H9 (cell line): ENCODE results near the gene DCST1. TPM values are rescaled to one million over a fixed set of nuclear protein-coding genes. Genes with fewer than 3 reads are reported as not detected.

Experiments used
- DNase-seq: peaks from one replicate; pipeline ENCODE4 v3.0.0-alpha.2; 2017
- H2AFZ ChIP-seq: one replicate; pipeline ENCODE4 v1.6.1; 2013; ENCODE audit warnings: mild to moderate bottlenecking, low read length, control low read depth, moderate library complexity
- H2AK5ac ChIP-seq: 2 replicates; pipeline ENCODE4 v1.6.1; 2013; ENCODE audit warnings: low read length, control low read depth, mixed read lengths; ENCODE audit not compliant: insufficient read length
- H2BK120ac ChIP-seq: one replicate; pipeline ENCODE4 v1.6.1; 2013; ENCODE audit warnings: low read depth, mild to moderate bottlenecking, low read length, control low read depth, inconsistent platforms; ENCODE audit not compliant: poor library complexity, severe bottlenecking
- H2BK12ac ChIP-seq: 2 replicates; pipeline ENCODE4 v1.6.1; 2013; ENCODE audit warnings: low read length, control low read depth, mixed read lengths, low read depth; ENCODE audit not compliant: insufficient read length
- H2BK15ac ChIP-seq: 2 replicates; pipeline ENCODE4 v1.6.1; 2013; ENCODE audit warnings: low read depth, low read length, control low read depth
- H2BK20ac ChIP-seq: one replicate; pipeline ENCODE4 v1.6.1; 2013; ENCODE audit warnings: low read depth, mild to moderate bottlenecking, low read length, control low read depth, inconsistent platforms; ENCODE audit not compliant: poor library complexity, severe bottlenecking
- H2BK5ac ChIP-seq: 2 replicates; pipeline ENCODE4 v1.6.1; 2013; ENCODE audit warnings: low read length, control low read depth, mixed read lengths; ENCODE audit not compliant: insufficient read length
- H3K14ac ChIP-seq: 2 replicates; pipeline ENCODE4 v1.6.1; 2013; ENCODE audit warnings: low read length, control low read depth; ENCODE audit not compliant: insufficient read depth
- H3K18ac ChIP-seq: 2 replicates; pipeline ENCODE4 v1.6.1; 2013; ENCODE audit warnings: low read depth, mild to moderate bottlenecking, mixed read lengths, low read length, control low read depth; ENCODE audit not compliant: insufficient read length
- H3K23ac ChIP-seq: 2 replicates; pipeline ENCODE4 v1.6.1; 2013; ENCODE audit warnings: low read length, control low read depth, mixed read lengths, low read depth; ENCODE audit not compliant: insufficient read length
- H3K23me2 ChIP-seq: 2 replicates; pipeline ENCODE4 v1.6.1; 2013; ENCODE audit warnings: low read depth, mild to moderate bottlenecking, mixed read lengths, low read length, control low read depth; ENCODE audit not compliant: insufficient read length, poor library complexity, severe bottlenecking
- H3K27ac ChIP-seq: 2 replicates; pipeline ENCODE4 v1.5.1; 2013; ENCODE audit warnings: low read length, control low read depth, mixed read lengths, low read depth; ENCODE audit not compliant: insufficient read length
- H3K27me3 ChIP-seq: 2 replicates; pipeline ENCODE4 v1.6.1; 2013; ENCODE audit warnings: low read length, control low read depth, inconsistent platforms; ENCODE audit not compliant: insufficient read depth
- H3K4ac ChIP-seq: 2 replicates; pipeline ENCODE4 v1.6.1; 2013; ENCODE audit warnings: low read depth, mild to moderate bottlenecking, control low read depth, inconsistent platforms, low read length, moderate library complexity
- H3K4me1 ChIP-seq: 2 replicates; pipeline ENCODE4 v1.6.1; 2013; ENCODE audit warnings: low read length, control low read depth, inconsistent platforms; ENCODE audit not compliant: insufficient read depth
- H3K4me2 ChIP-seq: 2 replicates; pipeline ENCODE4 v1.6.1; 2013; ENCODE audit warnings: low read length, control low read depth, mixed read lengths; ENCODE audit not compliant: insufficient read length, insufficient read depth
- H3K56ac ChIP-seq: 2 replicates; pipeline ENCODE4 v1.6.1; 2013; ENCODE audit warnings: low read depth, mild to moderate bottlenecking, mixed read lengths, low read length, control low read depth; ENCODE audit not compliant: insufficient read length
- H3K79me1 ChIP-seq: 2 replicates; pipeline ENCODE4 v1.6.1; 2013; ENCODE audit warnings: low read depth, mild to moderate bottlenecking, moderate library complexity, low read length, control low read depth, inconsistent platforms; ENCODE audit not compliant: insufficient read depth, poor library complexity, severe bottlenecking
- H3K79me2 ChIP-seq: 2 replicates; pipeline ENCODE4 v1.6.1; 2013; ENCODE audit warnings: low read length, control low read depth, inconsistent platforms; ENCODE audit not compliant: insufficient read depth
- H3K9ac ChIP-seq: 2 replicates; pipeline ENCODE4 v1.6.1; 2013; ENCODE audit warnings: low read length, control low read depth, mixed read lengths; ENCODE audit not compliant: insufficient read length; ENCODE audit errors: extremely low read depth
- H3K9me3 ChIP-seq: one replicate; pipeline ENCODE4 v1.6.1; 2013; ENCODE audit warnings: low read depth, low read length, inconsistent platforms; ENCODE audit not compliant: control insufficient read depth
- H3T11ph ChIP-seq: one replicate; pipeline ENCODE4 v1.6.1; 2013; ENCODE audit warnings: mild to moderate bottlenecking, low read length, control low read depth, inconsistent platforms
- H4K20me1 ChIP-seq: one replicate; pipeline ENCODE4 v1.6.1; 2013; ENCODE audit not compliant: control insufficient read depth, insufficient read length, insufficient read depth
- H4K5ac ChIP-seq: 2 replicates; pipeline ENCODE4 v1.6.1; 2013; ENCODE audit warnings: low read depth, mild to moderate bottlenecking, mixed read lengths, low read length, control low read depth; ENCODE audit not compliant: insufficient read length
- H4K8ac ChIP-seq: replicated peaks from 2 replicates; pipeline ENCODE4 v1.6.1; 2013; ENCODE audit warnings: low read length, control low read depth, mixed read lengths, low read depth; ENCODE audit not compliant: insufficient read length
- H4K91ac ChIP-seq: 2 replicates; pipeline ENCODE4 v1.6.1; 2013; ENCODE audit warnings: low read depth, mild to moderate bottlenecking, moderate library complexity, mixed read lengths, low read length, control low read depth; ENCODE audit not compliant: insufficient read length
- H3K27ac Mint-ChIP-seq, 3 experiments: 2 replicates in 2 of 3; 3 replicates in 1 of 3; pipeline ENCODE4 v1.8.0; 2020 to 2021; ENCODE audit warnings: mixed read lengths in 3 of 3, mild to moderate bottlenecking in 1 of 3, moderate library complexity in 1 of 3
- H3K27me3 Mint-ChIP-seq: 2 replicates; pipeline ENCODE4 v1.8.0; 2021; ENCODE audit warnings: low read depth, mild to moderate bottlenecking, moderate library complexity, mixed read lengths
- H3K36me3 Mint-ChIP-seq, 3 experiments: 2 replicates in 2 of 3; 3 replicates in 1 of 3; pipeline ENCODE4 v1.8.0; 2020 to 2021; ENCODE audit warnings: low read depth in 3 of 3, mixed read lengths in 3 of 3; ENCODE audit not compliant: insufficient read depth in 1 of 3
- H3K4me1 Mint-ChIP-seq, 2 experiments: 2 replicates each; pipeline ENCODE4 v1.8.0; 2020; ENCODE audit warnings: mixed read lengths in 2 of 2
- H3K4me3 Mint-ChIP-seq, 2 experiments: 2 replicates in 1 of 2; 3 replicates in 1 of 2; pipeline ENCODE4 v1.8.0; 2020 to 2021; ENCODE audit warnings: mild to moderate bottlenecking in 2 of 2, mixed read lengths in 2 of 2, moderate library complexity in 1 of 2
- H3K9me3 Mint-ChIP-seq, 2 experiments: 2 replicates in 1 of 2; 3 replicates in 1 of 2; pipeline ENCODE4 v1.8.0; 2020; ENCODE audit warnings: mild to moderate bottlenecking in 2 of 2, mixed read lengths in 2 of 2, moderate library complexity in 1 of 2
- CTCF ChIP-seq: fragments of 200-600 bp; sonication (generic); conservative IDR thresholded peaks from 3 replicates; pipeline ENCODE4 v1.8.0; 2021; ENCODE audit warnings: antibody characterized with exemption, mild to moderate bottlenecking
- WGBS: extraction: QIAGEN DNeasy Blood & Tissue Kit; methylation state at CpG from one replicate; pipeline ENCODE4 v1.1.7; 2013; ENCODE audit warnings: missing lambda C conversion rate, low lambda C conversion rate, mixed read lengths; ENCODE audit not compliant: insufficient read length; ENCODE audit errors: extremely low coverage; 5-methylcytosine and 5-hydroxymethylcytosine counted together
- total RNA-seq: library from RNA; stranded (reverse); gene quantifications from 2 replicates; pipeline ENCODE4 v1.2.1, GENCODE V29; 2021

DCST1 gene
- total RNA-seq, 1 experiment from 2014 or later, result not detected

GRCh38 chr1:155086856-155087535, 53.4 kb downstream of the DCST1 start:
- no peak overlapping the region for H3K4me2 ChIP-seq
- H3K14ac ChIP-seq, result no peak overlapping the region
- no CpG with 5 or more reads among the region's 8 CpGs for WGBS
- no peak overlapping the region for H2BK20ac ChIP-seq
- H3K56ac ChIP-seq, result no peak overlapping the region
- Mint-ChIP-seq H3K27ac (no peak overlapping the region; a peak in 1 of 7 replicates), H3K4me1 (peaks cover 21 to 42% of the 10 kb centered on the region in 2 experiments), H3K27me3 (peaks cover 43% of the 10 kb centered on the region), H3K36me3 (0 out of 7 replicates have a peak, but pooled peaks cover 0 to 4% (median 0%) of the 10 kb centered on the region in 3 experiments), H3K9me3 (no peaks in the 10 kb centered on the region; a peak in 1 of 5 replicates), H3K4me3 (peak overlapping the region in 1 of 2 experiments; percentile 62; a peak in 1 of 5 replicates)
- H3T11ph ChIP-seq, result no peak overlapping the region
- H3K4me1 ChIP-seq, result no peaks in the 10 kb centered on the region
- no peak overlapping the region for H3K27ac ChIP-seq
- no peak for DNase-seq
- peaks cover 15% of the 10 kb centered on the region for H3K23me2 ChIP-seq
- H2BK5ac ChIP-seq, result no peak overlapping the region
- H3K79me1 ChIP-seq, result no peaks in the 10 kb centered on the region
- H4K91ac ChIP-seq, result no peak overlapping the region
- H2BK12ac ChIP-seq, result no peak overlapping the region
- H2AK5ac ChIP-seq, result no peak overlapping the region
- H2BK120ac ChIP-seq, result no peak overlapping the region
- no peak overlapping the region for H4K8ac ChIP-seq
- H2AFZ ChIP-seq, result no peak overlapping the region
- H3K9me3 ChIP-seq, result no peaks in the 10 kb centered on the region
- H3K4ac ChIP-seq, result no peak overlapping the region
- no peak for TF ChIP-seq CTCF
- H2BK15ac ChIP-seq, result no peak overlapping the region
- peaks cover 25% of the 10 kb centered on the region for H3K27me3 ChIP-seq
- no peaks in the 10 kb centered on the region for H3K79me2 ChIP-seq
- H3K9ac ChIP-seq, result no peak overlapping the region
- H3K23ac ChIP-seq, result no peak overlapping the region
- no peak overlapping the region for H3K18ac ChIP-seq
- H4K20me1 ChIP-seq, result no peaks in the 10 kb centered on the region
- H4K5ac ChIP-seq, result no peak overlapping the region
